Ramos (cell line): Measurements from ENCODE around the gene NRARP.

ENCODE experiments used
- in situ Hi-C: fragments of 300-500 bp; cut with MboI; formaldehyde crosslinking; loops from one replicate; pipeline ENCODE4 v1.14.3; 2022; ENCODE audit warnings: low sequenced_read_pairs; ENCODE audit not compliant: unreplicated experiment

The NRARP gene

DNA sequence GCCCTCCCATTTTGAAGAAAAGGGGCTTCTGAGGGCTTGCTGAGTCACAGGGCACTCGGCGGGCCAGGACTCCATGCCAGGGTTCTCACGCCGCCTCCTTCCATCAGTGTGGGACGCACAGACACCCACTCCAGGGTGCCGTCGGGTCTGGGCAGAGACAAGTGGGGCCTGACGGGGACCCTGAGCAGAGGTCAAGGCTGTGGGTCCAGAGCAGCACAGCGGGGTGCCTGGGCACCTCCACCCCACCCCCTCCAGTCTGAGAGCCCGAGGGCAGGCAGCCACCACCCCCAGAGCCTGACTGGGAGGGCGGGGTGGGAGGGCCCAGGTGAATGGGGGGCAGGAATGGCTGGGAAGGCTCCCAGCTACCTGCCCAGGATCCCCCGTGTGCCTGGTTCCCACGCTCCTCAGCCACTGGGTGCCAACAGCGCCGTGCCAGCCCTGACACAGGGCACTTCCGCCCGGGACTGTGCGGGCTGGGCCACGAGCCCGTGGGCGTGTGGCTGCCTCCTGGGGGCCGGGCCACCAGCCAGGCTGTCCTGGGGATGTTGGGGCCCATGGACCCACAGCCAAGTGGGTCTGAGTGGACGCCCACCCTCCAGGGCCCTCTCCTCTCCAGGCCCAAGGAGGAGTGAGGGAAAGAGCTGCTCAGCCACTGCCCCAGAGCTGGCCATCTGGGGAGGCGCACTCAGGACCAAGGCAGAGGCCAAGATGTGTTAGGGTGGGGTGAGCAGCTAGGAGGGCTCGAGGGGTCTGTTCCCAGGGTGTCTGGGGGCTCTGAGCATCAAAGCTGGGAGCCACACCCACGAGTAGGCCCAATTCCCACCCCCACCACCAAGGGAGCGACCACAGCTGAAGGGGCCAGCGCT, 10.1 kb upstream of the NRARP start:
- in situ Hi-C loops, result no loop called here

DNA sequence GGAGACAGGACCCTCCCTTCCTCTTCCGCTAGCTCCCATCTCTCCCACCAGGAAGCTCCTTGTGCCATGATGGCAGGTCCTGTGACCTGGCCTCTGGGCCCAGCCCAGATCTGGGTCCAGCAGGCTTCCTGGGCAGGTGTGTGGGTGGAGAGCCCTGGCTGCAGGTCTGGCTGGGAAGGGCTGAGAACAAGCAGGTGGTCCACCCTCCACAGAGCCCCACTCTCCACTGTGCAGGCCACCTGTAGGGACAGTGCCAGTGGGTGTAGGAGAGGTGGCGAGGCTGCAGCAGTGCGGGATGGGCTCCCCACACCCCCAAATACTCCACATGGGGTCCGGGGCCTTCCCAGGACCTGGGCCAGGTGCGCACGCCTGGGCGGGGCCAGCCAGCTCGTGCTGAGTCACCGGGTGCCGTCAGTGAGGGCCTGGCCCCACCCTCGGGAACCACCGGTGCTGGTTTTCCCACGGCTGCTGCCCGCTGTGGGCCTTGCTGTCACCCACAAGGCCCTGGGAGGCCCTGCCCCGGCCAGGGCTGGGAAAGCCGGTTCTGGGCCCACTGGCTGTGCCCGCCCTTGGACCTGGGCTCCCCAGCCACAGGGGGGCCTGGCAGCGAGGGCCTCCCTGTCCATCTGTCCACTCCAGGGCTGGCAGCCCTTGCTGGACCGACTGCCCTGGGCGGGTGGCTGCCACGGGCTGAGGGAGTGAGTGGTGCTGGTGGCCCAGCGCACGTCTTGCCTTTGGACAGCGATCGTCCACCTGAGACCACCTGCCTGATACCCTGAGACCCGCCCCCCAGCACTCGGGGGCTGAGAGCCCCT, 9.3 kb upstream of the NRARP start:
- in situ Hi-C loops, result no loop called here

DNA sequence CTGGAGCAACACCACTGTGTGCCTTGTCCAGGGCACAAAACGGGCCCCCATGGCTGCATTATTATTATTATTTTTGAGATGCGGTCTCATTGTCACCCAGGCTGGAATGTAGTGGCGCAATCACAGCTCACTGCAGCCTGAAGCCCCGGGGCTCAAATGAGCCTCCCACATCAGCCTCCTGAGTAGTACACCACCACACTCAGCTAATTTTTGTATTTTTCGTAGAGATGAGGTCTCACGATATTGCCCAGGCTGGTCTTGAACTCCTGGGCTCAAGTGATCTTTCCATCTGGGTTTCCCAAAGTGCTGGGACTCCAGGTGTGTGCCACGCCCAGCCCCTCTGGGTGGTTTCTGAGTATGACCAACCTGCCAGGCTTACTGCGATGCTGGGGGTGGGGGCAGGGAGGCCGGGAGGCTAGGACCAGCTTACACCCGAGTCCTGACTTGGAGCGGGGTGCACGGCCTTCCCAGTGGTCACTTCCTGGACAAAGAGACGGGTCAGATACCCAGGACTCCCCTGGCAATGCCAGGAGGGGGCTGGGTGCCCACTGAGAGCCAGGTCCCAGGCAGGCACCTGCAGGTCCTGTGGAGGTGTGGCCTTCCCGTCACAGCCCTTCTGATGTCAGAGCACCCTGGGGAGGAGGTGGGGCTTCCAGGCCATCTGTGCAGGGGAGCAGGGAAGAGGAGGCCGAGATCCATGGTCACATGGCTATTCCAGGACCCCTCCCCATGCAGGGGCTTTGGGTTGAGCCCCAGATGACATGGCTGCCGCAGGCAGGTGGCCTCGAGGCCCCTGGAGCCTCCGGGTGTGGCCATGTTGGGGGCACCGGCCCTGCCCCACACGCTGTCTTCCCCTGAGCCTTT, 8.3 kb upstream of the NRARP start:
- in situ Hi-C loops, result no loop called here

DNA sequence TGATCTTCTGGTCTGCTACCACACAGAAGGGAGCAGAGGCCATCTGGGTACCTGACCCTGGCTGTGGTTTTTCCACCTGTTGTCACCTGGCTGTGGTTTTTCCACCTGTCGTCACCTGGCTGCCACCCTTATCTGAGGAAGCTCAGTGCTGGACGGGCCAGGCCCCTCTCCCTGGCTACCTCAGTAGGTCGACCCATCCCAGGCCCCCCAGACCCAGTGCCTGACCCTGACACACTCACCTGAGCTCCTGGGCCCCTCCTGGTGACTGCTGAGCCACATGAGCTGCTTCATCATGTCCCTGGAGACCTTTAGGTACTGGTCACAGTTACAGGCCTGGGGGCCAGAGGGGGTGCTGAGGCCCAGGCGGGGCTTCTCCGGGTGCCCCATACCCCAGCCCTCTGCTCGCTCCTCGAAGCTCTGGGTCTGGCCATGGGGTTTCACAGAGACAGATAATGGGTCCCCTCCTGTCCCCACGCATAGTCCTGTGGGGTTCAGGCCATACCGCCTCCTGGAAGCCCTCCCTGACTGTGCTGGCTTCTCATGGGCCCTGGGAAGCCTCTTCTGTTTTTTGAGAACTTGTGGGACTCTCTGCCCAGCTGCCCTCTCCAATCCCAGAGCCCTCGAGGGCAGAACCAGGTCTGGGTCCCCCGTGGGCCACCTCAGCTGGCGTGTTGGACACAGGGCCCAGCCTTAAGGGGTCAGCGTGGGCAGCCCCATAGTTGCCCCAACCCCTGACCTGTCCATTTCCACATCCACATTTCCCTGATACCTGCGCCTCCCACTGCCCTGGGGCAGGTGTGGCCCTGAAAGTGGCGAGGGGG, 7.5 kb upstream of the NRARP start:
- in situ Hi-C loops, result no loop called here

DNA sequence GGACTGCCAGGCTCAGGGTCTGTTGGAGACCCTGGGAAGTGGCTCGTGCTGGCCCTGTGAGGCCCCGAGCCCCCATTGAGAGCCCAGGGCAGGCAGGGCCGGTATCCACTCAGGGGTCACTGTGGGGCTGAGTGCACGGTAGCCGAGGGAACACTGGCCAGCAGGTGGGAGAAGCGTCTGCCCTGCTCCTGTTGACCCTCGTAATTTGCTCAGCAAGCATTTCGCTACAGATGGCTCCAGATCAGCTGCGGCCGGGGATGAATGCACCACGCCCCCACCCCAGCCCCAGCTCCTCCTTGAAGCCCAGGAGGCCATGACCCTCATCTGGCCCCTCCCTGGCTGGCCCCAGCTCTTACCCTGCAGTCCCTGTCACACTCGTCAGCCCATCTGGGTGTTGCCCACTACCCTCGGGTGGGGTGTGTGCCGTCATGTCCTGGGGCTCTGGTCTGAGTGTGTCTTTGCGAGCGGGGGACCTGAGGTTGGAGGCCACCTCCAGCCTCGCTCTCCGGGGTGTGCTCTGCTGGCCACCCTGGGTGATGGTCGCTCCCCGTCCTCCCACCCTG, 6.1 kb upstream of the NRARP start:
- in situ Hi-C loops, result no loop called here

DNA sequence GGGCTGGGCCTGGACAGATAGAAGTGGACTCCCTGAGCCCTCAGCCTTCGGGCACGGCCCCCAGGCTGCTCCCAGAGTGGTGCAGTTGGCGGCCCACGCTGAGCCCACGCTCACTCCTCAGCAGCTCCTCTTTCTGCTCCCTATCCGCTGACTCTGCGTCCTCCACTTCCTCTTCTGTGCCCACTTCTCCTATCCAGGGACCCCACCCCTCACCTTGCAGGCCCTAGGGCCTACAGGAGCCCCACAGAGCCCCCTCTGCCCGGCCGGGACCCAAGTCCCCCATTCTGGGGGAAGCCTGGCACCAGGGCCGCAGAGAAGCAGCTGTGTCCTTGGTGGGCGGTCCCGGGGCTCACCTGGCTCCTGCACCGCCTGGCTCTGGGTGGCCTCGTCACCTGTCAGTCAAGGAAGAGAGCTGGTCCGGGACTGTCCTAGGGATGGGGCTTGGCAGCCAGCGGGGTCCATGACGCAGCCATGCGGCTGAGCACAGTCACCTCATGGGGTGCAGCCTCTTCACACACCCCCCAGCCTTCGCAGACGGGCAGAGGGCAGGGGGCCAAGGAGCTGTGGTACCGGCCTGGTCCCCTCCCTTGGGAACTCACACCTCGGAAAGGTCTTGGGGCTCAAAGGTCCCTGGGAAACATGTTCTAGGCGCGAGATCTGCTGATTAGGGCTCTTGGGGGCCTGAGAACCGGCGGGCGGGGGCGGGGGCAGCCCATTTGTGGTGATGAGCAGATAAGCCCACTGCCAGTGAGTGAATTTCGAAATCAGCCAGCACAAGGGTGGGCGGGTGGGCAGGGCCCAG, 5.4 kb upstream of the NRARP start:
- in situ Hi-C loops, result no loop called here

DNA sequence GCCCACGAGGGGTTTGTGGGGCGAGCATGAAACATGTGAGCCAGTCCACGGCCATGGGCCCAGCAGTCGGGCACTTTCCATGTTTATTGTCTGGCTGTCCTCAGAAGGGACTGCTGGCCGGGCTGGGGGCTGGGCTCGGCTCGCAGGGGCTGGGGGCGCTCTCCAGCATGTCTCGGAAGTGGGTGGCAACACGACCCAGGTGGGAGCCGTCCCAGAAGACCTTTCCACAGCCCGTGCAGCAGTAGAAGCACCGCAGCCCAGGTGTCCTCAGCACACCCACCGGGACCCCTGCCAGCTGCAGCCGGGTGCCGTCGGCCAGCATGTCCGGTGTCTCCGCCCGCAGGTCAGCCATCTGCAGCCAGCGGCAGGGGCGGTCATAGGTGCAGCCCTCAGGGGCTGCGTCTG, 4.8 kb upstream of the NRARP start:
- in situ Hi-C loops, result no loop called here

DNA sequence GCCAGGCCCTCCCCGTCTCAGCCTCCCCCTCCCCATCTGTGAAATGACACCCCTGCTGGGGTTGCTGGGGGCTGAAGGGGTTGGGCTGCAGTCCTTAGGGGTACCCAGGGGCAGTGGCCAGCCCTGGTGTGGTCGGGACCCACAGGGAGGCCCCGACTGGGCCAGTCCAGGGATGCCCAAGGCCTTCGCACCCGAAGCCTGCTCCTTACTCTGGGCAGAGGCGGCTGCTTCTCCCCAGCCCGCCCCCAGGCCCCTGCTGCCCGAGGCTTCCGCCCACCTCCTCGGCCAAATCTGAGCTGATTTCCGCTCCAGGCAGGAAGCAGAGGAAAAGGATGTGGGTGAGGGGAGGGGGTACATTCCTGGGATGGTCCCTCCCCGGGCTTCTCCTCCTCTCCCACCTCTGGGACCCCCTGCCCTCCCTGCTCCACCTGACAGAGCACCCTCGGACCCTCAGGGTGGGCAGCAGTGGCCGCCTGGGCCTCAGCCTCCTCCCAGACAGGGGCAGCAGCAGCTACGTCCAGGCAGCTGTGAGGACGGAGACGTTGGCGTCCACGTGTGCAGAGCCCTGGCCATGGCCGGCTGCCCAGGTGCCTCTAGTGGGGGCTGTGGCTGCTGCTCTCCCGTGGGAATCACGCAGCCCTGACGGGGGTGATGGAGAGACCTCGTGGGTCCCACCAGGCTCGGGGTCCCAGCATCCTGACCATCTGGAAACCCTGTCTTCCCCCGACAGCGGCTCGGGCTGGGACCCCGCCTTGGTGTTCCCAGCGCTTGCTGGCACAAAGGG, 4.2 kb upstream of the NRARP start:
- in situ Hi-C loops, result no loop called here

DNA sequence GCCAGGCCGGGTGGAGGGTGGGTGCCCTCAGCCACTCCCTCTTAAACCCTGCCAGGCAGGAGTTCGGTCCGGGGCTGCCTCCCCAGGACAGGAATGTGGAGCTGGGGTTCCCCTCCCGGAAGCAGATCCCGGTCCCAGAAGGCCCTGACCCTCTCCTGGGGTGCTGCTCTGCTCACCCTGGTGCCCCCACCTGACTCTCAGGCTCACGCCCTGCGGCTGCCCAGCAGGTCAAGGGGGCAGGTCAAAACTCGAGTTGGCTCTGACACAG, 3.7 kb upstream of the NRARP start:
- in situ Hi-C loops, result no loop called here

DNA sequence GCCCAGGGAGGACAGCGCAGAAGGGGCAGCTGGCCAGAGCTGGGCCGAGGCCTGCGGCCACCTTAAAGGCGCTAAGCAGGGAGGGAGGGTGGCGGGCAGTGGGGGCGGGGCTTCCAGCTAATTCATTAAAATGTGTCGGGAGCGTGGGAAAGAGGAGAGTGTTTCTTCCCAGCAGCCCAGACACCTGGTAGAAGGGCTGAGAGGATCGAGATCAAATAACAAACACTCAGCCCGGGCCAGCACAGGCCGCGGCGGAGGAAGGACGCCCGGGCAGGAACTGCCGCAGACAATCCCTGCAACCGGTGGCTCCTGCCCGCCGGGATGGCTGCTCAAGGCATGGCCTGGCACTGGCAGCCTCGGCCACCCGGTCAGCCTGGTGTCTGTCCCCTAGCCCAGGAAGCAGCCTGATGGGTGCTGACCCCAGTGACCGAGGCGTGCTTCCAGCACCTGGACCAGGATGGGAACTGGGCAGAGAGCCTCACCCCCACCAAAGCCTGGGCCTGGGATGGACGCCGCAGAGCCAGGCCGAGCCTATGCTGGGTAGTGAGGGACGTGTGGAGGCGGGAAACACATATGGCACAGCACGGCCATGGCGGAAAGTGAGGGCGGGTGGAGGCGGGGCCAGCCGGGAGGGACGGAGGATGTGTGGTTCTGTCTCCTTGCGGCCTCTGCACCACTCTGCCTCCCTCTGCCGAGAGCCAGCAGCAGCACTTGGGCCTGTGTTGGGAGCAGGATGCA, 3.2 kb upstream of the NRARP start:
- in situ Hi-C loops, result no loop called here

DNA sequence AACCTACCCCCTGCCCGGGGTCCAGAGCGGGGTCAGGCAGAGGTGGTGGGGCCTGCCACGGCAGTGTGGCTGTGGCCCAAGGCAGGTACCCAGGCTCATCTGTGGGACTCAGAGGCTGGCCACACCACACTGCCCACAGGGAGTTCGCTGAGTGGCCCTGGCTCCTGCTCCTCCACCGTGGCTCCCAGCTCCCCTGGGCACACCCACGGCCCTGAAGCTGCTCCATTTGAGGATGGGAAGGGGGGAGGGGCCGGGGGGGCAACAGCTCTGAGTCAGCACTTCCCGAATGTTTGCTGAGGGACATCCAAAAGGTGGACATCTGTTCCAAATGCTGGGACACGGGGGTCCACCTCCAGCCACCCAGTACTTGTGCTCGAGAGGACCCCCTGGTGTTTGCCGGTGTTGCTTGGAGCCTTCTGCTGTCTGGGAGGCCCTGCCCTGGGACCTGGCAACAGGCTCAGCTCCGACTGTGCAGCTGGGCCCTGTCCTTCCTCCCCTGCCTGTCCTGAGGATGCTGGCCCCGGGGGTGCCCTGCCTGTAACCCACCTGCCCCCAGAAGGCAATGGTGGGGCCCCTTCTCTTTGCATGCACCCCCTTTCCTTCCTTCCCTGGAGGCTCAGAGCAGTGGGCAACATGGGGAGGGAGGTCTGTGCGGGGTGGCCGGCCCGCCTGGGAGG, 2.5 kb upstream of the NRARP start:
- in situ Hi-C loops, result no loop called here

DNA sequence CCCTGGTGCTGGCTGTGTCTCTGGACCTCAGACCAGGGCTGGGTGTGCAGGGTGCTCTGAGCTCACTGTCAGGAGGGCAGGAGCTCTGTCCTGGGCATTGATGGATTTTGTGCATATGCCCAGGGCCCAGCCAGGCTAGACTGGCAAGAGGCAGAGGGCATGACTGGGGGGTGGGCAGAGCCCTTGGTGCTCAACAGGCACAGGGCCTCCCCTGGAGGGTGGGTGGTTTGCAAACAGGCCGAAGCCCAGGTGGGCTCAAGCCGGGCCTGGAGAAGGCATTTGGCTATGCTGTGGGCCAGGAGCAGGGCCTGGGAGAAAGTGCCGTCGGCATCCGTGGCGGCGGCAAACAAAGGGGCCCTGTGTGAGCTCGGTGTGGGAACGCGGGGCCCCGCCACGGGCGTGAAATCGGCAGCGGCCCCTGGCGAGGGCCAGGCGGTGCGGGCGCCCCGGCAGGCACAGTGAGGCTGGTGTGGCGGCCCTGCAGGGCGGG, 1.9 kb upstream of the NRARP start:
- in situ Hi-C loops, result no loop called here

DNA sequence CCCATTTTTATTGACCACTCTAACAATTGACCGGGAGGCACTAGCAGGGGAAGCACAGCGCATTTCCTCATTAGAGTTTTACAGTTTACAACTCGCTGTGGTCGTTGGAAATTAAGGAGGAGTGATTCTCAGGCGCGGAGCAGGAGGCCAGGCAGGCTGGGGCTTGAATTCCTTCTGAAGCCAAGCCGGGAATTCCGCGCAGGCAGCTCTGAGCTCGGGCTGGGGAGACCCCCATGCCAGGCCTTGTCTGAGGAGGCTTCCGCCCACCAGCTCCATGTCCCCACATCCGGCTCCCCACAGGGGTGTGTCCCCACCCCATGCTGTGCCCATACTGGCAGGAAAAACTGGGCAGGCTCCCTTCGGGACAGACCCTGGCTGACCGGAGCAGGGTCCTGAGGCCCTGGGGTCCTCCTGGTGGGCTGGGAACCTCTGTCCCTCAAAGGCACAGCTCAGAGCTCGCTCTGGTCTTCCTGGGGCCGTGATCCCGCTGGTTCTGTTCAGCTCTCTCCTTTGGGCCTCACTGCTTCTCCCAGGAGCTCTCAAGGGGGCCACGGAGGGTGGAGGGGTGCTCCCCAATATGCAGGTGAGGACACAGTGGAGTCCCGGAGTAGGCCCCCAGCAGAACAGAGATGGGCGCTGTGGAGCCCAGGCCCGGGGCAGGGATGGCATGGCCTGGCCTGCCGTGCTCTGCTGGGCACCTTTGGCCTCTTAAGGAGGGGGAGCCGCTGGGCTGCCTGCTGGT, 1.3 kb upstream of the NRARP start:
- in situ Hi-C loops, result no loop called here

DNA sequence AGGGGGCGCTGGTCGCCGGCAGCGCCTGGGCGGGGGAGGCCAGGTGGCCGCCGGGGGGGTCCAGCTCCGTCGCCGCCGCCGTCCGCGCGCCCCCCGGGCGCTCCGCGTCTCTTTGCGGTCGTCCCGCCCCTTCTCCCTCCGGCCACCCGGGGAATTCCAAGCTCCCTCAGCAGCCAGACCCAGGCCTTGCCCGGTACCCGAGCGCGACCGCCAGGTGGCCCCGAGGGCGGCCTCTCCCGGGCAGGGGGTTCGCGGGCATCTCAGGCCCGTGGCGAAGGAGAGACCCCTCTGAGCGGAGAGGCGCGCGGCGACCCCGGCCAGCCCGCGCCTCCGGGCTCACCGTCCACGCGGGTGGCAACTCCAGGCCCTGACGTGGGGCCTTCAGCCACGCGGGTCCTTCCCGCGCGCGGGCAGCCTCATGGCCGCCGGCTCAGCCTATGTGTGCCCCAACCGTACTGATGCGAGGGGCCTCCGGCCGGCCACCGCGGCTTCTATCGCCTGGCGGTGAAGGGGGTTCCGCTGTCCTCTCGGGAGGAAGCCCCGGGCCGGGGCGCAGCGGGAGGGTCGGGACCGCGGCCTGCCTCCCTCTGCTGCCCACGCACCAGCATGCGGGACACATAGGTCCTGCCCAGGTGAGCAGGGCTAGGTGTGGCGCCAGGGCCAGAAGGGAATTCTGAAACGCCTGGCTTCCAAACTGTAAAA, 529 bp upstream of the NRARP start:
- in situ Hi-C loops, result no loop called here

DNA sequence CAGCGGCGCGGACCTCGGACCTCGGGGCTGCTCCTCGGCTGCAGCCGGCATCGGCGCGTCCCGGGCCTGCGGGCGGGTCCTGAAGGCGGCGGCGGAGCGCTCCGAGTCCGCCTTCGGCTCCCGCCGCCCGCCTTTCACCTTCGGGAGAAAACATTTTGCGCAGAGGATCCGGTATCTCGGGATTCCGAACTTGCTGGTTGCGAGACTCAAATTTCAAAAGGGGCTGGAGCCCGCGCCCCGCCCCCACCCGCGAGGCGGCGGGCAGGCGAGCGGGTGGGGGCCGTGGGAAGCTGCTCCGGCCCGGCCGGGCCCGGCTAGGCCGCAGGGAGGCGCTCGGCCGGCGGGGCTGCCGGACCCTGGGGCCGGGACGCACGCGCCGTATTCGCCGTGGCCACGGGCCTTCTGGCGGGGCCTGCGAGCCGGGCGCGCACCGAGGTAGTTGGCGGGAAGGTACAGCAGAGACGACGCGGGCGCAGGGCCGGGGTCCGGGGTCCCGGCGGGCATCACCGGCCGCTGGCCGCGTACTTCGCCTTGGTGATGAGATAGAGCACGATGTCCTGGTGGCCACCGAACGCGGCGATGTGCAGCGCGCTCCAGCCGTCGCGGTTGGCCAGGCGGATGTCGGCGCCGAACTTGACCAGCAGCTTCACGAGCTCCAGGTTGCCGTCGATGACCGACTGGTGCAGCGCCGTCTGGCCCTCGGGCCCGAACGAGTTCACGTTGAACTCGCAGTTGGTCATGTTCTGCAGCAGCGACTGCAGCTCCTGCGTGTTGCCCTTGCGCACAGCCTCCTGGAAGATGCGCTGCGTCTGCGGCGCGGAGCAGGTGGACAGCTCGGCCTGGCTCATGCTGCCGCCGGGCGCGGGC, 757 bp downstream of the NRARP start:
- in situ Hi-C loops, result no loop called here
